CMK (cell line): ENCODE results near the gene TNNT1.
"Not testable (repeated sequence)": the region's sequence is repeated elsewhere in the genome, so short reads cannot be mapped to it uniquely, and the experiment has no call there.

Experiments
- DNase-seq: peaks from one replicate; pipeline ENCODE4 v3.0.0-alpha.2; 2010; ENCODE audit warnings: low read depth

TNNT1 gene

DNA sequence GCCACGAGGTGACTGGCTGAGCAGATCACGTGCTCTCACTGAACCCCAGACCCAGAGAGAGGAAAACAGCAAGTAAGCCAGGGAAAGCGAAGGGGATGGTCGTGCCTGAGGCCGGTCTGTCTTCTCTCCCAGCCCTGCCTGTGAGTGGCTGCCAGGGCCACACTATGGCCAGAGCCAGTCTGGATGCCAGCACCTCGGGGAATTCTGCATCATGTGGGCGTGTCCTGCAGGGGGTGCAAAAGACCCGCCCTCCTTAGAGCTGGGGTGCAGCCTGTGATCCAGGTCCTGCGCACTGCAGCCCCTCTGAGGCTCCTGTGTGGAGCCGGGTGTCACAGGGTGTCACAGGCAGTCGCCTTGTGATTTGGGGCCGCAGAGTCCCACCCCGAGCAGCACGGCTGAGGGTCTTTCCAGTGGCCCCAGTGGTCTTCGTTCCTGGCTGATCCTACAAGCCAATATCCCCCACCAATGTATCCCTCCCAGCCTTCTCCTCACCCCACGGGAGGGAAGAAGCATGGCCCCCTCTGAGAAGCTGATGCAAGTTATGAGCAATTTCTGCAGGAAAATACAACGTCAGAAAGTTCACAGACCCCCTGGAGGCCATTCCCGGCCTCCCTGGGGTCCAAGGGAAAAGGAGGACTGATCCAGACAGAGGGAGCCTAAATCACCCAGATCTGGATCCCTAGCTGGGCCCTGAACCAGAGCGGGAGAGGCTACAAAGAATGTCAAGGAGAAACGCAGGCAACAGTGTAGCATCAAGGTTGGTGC lies 39.3 kb downstream of the TNNT1 start:
- DNase-seq, result no peak

DNA sequence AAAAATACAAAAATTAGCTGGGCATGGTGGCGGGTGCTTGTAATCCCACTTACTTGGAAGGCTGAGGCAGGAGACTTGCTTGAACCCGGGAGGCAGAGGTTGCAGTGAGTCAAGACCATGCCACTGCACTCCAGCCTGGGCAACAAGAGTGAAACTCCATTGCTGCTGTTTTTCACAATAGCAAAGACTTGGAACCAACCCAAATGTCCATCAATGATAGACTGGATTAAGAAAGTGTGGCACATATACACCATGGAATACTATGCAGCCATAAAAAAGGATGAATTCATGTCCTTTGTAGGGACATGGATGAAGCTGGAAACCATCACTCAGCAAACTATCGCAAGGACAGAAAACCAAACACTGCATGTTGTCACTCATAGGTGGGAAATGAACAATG lies 41.8 kb downstream of the TNNT1 start:
- DNase-seq, result not testable (repeated sequence)

DNA sequence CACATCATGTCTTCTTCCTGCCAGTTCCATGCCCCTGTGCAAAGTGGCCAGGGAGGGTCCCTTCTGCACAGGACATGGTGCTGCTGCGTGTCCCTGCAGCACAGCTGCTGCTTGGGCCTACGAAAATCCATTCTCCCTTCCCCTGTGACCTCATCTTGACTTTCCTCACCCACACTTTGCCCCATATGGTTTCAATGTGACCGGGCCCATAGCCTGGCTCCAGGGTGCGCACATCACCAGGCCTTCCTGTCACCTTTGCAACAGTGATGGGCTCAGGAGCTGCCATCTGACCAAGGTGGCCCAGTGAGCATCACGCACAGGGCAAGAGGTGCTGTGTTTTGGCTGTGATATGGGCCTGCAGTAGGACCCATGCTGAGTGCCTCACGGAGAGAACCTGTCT lies 42.4 kb downstream of the TNNT1 start:
- DNase-seq, result no peak

DNA sequence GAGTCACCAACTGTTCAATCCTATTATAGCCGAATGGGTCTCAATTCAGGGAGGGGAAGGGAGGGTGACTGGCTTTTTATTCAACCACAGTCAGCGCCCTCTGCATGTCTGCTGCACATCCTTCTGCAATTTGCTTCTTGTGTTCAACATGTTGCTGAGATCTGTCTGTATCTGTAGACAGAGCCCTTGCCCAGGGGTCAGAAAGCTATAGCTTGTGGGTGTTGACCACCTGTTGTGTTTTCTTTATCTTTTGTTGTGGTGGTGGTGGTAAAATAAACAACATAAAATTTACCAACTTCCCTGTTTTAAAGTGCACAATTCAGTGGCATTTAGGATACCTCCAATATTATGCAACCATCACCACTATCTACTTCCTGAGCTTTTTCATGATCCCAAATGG lies 43.8 kb downstream of the TNNT1 start:
- DNase-seq, result no peak

DNA sequence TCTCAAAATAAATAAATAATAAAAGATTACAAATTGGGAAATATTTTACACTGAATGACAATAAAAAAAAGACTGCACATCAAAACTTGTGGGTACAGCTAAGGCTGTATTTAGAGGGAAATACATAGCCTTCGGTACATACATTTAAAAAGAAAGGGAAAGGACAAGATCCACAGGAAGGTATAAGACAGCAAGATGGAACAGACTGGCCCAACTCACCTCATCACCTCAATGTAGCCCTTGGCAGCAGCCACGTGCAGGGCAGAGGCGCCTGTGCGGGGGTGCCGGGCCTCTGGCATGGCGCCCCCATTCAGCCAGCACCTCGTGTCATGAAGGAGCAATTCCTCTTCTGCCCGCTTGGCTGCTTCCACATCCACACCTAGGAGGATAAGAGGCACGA lies 45.8 kb downstream of the TNNT1 start:
- no peak for DNase-seq

DNA sequence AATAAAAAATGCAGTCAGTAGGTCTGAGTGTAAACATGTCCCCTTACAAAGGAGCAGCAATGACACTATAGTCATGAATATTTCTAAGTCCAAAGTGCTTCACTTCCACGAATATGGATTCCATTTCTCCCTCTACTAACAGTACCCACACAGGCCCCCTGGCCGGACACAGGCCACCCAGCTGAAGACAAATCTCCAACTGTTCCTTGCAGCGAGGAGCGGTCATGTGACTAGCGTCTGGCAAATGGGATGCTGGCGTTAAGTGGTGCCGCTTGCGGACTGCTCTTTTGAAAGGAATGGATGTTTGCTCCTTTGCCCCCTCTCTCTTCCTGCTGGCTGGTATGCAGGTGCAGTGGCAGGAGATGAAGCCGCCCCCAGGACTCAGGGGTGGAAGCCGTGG lies 47.7 kb downstream of the TNNT1 start:
- no peak for DNase-seq

DNA sequence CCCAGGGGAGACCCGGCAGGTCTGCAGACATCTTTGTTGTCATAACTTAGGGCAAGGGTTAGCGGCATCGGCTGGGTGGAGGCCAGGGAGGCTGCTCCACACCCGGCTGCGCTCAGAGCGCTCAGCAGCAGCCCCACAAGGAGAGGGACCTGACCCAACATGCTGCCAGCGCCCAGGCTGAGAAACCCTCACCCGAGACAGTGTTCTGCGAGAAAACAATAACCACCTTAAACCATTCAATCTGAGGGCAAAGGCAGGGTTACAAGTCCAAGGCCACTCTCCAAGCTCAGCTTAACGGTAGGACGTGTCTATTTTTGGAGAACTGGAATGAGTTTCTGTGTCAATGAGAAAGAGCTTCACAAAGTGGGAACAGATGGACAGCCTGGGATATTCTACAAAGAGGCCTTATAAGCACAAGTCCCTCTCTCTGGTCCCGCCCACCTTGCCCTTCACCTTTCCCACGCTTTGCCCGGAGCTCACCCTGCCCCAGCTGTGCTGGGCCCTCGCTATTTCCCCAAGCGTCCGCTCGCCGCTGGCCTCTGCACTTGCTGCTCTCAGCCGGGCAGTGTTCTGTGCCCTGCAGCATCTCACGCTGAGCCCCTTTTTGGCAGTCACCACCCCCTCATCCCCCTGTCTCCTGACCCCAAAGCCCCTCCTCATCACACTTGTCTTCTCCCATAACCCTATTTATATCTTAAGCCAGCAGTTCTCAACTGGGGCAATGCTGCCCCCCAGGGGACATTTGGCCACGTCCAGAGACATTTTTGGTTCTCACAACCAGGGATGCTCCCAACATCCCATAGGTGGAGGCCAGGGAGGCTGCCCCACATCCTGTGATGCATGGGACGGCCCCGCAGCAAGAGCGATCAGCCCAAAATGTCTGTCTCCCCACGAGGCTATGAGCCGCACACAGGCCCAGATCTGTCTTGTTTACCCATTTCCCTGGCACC lies 49.2 kb downstream of the TNNT1 start:
- DNase-seq, result no peak

DNA sequence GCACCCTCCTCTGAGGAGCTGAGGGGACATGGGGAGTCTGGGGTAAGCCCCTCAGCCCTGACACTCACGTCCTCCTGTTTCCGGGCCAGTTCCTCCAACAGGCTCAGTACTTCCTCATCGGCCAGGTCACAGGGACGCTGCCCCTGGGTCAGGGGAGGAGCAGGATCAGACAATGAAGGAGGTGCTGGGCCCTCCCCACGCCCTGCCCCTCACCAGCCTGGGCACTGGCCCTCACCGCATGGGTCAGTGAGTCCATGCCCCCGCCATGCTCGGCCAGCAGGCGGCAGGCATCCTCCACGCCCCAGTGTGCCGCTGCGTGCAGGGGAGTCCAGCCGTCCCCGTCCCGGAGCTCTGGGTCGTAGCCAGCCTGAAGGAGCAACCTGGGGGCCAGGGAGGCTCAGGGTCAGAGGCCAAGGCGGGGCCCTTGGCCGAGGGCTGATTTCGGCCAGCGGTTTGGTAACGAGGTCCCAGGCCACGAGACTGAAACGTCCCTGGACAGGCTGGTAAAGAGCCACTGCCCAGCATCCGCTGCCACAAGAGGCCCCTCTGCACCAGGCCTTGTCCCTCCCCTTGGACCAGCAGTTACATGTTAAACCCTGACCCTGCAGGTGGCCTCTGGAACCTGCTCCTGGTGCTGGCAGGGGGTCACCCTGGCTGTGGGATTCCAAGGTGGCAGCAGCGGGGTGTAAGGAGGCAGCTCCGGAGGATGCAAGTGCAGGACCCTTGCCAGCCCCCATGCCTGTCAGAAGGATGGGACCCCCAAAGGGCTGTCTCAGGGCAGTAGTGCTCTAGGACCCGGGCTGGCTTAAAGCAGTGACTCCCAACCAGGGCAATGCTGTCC lies 50.1 kb downstream of the TNNT1 start:
- no peak for DNase-seq

DNA sequence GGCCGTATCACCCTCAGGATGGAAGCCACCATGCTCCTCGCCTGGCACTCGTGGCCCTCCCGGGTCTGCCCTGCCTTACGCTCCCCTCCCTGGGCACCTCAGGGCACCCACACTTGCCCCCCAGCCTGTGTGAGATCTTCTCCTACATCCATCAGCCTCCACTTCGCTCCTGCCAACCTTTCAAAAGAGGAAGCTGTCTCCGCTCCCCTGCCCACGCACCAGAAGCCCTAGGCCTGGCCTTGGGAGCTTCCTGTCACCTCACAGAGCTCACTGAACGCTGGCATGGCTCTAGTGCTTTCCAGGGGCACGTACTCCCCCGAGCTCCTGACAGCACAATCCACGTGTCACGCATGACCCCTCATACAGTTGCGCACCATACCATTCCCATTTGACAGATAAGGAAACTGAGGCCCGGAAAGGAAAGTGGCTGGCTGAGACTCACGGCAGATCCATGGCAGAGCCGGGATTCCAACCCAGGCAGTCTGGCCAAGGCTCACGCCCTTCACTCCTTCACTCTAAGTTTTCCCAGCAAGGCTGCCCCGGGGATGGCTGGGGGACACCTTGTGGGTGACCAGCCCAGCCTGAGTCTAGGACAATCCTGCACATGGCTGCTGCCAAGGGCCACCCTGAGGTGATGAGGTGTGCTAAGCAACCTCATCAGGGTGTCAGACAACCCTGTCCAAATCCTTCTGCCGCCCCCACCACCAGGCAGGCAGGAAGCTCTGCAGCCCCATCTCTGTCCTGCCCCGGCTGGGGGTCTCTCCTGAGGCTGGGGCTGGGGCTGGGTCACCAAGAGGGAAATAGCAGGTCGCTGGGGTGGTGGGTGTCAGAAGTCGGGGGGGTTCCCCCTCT lies 50.9 kb downstream of the TNNT1 start:
- DNase-seq, result no peak

DNA sequence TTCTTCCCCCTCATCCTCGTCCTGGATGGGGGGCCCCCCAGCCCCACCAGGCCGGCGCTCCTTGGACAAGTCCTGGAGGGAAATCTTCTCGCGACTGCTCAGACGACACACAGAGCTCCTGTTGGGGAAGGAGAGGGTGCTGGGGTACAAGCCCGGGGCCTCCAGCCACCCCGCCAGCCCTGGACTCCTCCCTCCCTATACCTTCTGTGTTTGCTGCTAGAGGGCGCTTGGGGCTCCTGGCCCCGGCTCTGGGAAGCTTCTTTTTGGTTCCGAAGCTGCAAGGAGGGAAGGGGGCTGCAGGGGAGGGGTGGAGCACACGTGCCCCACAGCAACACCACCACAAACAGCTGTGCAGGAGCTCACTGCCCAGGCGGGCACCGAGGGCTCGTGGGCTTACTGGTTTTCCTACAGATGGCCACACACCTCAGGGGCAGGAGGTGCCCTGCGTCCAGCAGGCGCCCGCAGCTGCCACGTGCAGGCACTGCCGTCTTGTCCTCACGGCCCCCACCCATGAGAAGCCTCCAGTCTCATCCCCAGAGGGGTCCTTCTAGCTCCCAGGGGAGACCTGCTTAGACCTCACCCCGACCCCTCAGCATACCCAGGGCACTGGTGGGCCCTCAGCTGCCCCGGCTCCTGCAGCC lies 52.8 kb downstream of the TNNT1 start:
- no peak for DNase-seq

DNA sequence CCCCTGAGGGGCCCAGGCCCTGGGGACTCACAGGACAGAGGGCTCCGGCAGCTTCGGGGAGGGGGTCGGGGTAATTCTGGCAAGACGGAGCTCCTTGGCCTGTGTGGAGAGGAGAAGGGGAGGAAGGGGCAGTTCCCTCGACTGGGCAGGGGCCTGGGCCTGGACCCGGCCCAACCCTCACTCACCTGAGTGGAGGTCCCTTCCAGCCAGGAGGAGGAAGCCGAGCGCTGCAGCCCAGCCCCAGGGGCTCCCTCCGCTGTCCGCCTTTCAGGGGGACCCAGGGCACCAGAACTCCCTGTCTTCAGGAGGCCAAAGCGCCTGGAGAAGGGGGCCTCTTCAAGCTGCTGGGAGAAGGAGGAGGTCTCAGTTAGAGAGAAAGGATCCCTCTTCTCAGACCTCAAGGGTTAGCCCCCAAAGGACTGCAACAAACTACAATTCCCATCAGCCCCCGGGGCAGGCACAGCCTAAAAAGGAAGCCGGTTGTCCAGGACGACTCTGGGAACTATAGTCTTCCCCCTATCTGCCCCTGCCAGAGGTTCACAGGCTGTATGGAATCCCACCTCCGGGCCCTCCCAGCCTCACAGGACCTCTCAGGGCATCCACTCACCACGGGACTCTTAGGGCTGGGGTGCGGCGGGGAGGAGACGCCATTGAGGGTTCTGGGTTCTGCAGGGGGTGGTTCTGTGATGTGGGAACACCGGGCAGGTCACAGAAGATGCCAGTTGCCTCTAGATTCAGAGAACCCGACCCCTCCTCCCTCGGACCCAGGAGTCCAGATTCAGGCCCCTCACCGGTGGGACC lies 53.5 kb downstream of the TNNT1 start:
- DNase-seq, result no peak

DNA sequence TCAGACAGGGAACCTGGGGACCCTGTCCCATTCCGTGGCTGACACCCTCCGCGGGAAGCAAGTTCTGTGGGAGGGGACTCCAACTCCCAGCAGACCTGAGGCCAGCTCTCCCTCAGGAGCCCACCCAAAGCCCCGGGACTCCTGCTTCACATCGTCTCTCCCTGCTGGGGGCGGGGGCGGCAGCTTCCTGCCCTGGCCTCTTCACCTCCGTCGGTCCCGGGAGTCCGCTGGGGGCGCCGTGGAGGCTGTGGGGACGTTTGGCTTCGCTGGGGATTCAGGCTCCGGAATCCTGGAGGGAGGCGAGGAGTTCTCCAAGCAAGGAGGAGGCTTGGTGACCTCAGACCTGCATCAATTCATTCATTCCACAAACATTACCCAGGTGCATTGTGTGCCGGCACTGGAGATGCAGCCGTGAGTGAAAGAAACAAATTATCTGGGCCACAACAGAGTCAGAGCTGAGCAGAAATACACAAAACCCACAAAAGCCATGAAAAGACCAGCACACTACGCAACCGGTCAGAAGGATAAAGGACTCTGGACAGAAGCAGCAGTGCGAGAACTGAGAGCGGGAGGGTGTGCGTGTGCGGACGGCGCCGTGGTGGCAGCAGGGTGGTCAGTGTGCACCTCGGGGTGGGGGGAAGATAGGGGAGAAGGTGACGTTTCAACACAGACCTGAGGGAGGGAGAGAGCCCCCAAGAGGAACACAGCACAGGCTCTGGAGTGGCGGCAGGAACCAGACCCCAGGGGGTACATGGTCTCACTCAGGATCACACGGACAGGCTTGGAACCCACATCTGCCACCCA lies 54.3 kb downstream of the TNNT1 start:
- no peak for DNase-seq

DNA sequence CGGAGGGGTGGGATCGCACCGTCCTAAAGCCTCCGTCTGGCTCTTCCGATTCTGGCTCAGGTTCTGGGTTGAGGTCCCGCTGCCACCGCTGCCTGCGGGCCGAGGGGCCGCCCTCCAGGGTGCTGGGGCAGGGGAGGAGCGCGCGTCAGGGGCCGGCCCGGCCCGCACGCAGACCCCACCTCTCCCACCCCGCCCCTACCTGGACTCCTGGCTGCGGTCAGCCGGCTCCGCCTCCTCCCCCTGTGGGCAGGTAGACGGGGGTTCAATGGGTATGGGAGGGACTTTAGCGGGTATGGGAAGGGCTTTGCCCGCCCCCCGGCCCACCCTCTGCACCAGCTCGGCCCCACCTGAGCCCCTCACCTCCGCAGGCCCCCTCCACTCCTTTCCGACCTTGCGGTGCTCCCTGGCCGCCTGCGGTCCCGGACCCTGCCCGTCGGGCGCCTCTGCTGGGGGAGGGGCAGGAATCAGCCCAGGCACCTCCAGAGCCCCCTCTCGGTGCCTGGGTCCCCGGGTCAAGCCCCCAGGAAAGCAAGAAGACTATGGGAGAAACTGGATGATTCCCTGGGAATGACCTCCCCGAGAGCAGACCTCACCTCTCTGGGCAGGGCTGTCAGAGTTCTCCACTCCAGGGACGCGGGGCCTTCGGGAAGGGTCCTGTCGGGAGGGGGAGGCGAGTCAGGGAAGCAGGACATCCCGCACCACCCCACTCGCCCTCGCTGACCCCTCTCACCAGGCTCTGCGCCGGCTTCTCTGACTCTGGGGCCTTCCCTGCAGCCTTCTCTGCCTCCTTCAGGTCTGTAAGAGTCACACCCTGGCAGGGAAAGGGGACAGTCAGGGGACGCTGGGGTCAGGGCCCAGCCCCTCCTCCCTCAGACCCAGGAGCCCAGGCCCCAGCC lies 56.3 kb downstream of the TNNT1 start:
- no peak for DNase-seq

DNA sequence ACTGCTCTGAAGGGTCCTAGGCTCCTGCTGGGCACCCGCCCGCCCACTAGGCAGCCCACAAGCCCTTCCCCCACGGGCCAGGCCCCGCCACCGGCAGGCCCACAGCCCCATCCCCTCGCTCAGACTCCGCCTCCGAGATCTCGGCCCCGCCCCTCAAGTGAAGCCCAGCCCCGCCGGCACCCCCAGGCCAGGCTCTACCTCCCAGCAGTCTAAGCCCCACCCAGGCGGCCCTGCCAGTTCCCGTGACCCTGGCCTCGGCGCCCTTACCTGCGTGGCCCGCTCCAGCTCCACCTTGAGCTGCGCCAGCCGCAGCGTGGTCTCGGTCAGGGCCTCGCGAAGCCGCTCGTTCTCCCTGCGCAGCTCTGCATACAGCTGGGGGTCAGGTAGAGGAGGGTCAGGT lies 57.1 kb downstream of the TNNT1 start:
- no peak for DNase-seq

DNA sequence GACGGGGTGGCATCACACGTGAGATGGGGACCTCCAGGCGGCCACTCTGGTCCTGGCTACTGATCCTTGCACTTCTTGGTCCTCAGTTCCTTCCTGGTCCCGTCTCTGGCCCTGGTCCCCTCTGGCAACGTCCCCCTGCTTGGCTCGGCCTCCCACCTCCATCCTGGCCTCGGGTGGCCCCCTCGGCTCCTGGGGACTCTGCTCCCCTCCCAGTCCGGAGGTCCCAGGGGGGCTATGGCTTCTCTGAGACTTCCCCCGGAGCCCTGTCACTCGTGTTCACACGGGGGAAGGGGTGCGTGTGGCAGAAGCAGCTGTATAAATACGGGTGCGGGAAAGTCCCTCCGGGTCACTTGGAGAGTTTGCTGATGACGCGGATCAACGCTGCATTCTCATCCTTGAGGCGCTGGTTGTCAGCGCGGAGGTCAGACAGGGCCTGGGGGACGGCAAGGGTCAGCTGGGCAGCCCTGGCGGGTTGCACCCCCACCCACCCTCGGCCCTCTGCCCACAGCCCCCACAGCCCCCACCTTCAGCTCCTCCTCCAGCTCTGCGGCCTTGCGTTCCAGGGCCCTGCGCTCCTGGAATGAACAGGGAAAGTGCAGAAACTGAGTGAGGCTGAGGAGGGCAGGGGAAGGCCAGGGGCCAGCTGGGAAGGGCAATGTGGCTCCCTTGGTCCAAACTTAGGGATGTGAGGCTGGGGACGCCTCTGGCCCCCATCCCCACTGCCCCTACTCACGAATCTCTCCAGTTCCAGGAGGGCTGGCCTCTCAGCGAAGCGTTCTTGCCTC lies 57.7 kb downstream of the TNNT1 start:
- no peak for DNase-seq

DNA sequence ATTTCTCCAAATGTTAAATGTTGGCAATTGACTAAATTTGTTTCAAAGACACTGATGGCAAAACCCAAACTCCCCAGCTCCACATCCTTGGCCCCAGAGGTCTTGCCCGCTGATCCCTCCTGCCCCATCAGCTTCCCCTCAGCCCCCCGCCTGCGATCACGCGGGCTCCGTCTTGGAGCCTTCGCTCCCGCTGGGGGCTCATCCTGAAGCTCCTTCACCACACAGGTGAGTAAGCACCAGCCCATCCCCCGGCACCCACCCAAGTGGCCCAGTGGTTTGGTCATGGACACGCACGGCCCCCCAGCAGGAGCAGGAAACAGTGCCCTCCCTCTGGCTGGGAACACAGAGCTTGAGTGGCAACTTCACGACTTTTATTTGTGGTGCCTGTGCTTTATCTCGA lies 58.4 kb downstream of the TNNT1 start:
- DNase-seq, result no peak

DNA sequence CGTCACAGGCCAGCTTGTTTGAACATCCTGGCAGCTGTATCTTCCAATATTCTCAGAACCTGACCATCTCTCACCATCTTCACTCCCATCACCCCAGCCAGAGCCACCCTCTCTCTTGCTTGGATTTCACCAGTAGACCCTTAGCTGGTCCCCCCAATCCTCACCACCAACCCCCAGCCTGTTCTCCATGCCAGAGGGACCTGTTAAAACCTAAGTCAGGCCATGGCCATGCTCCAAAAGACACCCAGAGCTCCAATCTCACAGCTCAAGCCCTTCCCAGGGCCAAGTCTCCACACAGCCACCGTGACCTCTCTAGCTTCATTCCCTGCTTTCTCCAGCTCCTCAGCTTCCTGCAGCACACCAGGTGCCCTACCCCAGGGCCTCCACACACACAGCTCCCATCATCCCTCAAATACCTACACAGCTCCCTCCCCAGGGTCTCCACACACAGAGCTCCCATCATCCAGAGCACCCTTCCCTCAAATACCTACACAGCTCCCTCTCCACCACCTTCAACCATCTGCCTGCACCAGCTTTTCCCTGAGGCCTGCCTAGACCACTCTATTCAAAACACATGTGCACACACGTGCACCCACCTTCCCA lies 59.6 kb downstream of the TNNT1 start:
- no peak for DNase-seq
